Panc1 (cell line): ENCODE results near the gene LAMTOR1. TPM values are rescaled to one million over a fixed set of nuclear protein-coding genes. Genes with fewer than 3 reads are reported as not detected.

Source experiments
- ATAC-seq: fragments of 200-7000 bp; cut with Tn5 transposase; 2 replicates; pipeline ENCODE4 v1.9.1; 2020; ENCODE audit warnings: mild to moderate bottlenecking, moderate library complexity
- BruUV-seq: library from RNA; stranded (reverse); fragments of 400-500 nt; replicated peaks from 2 replicates; lab custom pipeline; 2021; lab: Mats Ljungman, UMichigan
- CTCF ChIA-PET: fragments of 300-600 bp; sonication (Branson Sonifier 250); formaldehyde crosslinking; loops from one replicate; lab custom pipeline; 2022; ENCODE audit warnings: antibody characterized with exemption; lab: Charles Lee
- POLR2A ChIA-PET: fragments of 300-600 bp; sonication (Branson Sonifier 250); formaldehyde crosslinking; loops from one replicate; lab custom pipeline; 2022; ENCODE audit warnings: antibody characterized with exemption; lab: Charles Lee
- DNase-seq: peaks from one replicate; pipeline ENCODE4 v3.0.0-alpha.2; 2010; ENCODE audit warnings: low read depth, low spot score
- H3K27ac ChIP-seq: 2 replicates; pipeline ENCODE4 v1.5.1; 2011; ENCODE audit warnings: mild to moderate bottlenecking, low read length, inconsistent platforms
- H3K27me3 ChIP-seq: fragments of 200-500 bp; sonication (Bioruptor generic); 2 replicates; pipeline ENCODE4 v1.6.0; 2014; ENCODE audit warnings: low read length, inconsistent platforms; ENCODE audit not compliant: control insufficient read depth, insufficient read depth
- H3K36me3 ChIP-seq: fragments of 200-500 bp; sonication (Bioruptor generic); 2 replicates; pipeline ENCODE4 v1.5.1; 2014; ENCODE audit warnings: inconsistent platforms, mild to moderate bottlenecking, low read length, moderate library complexity; ENCODE audit not compliant: control insufficient read depth, insufficient read depth
- H3K4me1 ChIP-seq: 2 replicates; pipeline ENCODE4 v1.5.1; 2011; ENCODE audit warnings: inconsistent platforms, mild to moderate bottlenecking, low read length, moderate library complexity; ENCODE audit not compliant: control insufficient read depth, insufficient read depth
- H3K4me3 ChIP-seq, 2 experiments: 2 replicates each; pipeline ENCODE4 v1.5.1; 2011 to 2012; ENCODE audit warnings: low read depth in 2 of 2, low read length in 2 of 2, mild to moderate bottlenecking in 2 of 2, inconsistent platforms in 1 of 2, moderate library complexity in 1 of 2
- H3K9me3 ChIP-seq: fragments of 200-500 bp; sonication (Bioruptor generic); 2 replicates; pipeline ENCODE4 v1.5.1; 2014; ENCODE audit warnings: low read depth, mild to moderate bottlenecking, inconsistent platforms, low read length, moderate library complexity; ENCODE audit not compliant: control insufficient read depth, insufficient read depth
- POLR2AphosphoS5 ChIP-seq: IDR thresholded peaks from 2 replicates; pipeline ENCODE4 v1.6.1; 2012; ENCODE audit warnings: mild to moderate bottlenecking, low read depth, low read length, moderate library complexity
- SIN3A ChIP-seq: IDR thresholded peaks from 2 replicates; pipeline ENCODE4 v1.6.1; 2012; ENCODE audit warnings: low read depth, mild to moderate bottlenecking, low read length, moderate library complexity, borderline replicate concordance; ENCODE audit not compliant: insufficient read depth
- TCF7L2 ChIP-seq: IDR thresholded peaks from 2 replicates; pipeline ENCODE4 v1.6.1; 2011; ENCODE audit warnings: mild to moderate bottlenecking, low read depth, low read length, inconsistent platforms
- in situ Hi-C: cut with HindIII; loops from 2 replicates; pipeline ENCODE4 v1.10.0; 2016; ENCODE audit warnings: low sequenced_read_pairs, low pct_unique_long_range_greater_than_20kb
- intact Hi-C: fragments of 100-400 bp; cut with micrococcal nuclease; formaldehyde crosslinking; loops from one replicate; pipeline ENCODE4 v1.10.0; 2022; ENCODE audit not compliant: unreplicated experiment
- total RNA-seq: library from RNA; stranded (reverse); gene quantifications from one replicate; pipeline ENCODE4 v1.2.1, GENCODE V29; 2021; ENCODE audit not compliant: unreplicated experiment
- TF ChIP-seq, protein P1 (sequence below), 2 experiments: IDR thresholded peaks; 2 replicates each; pipeline ENCODE4 v1.6.1; 2011 to 2012; ENCODE audit warnings: low read depth in 2 of 2, control low read depth in 1 of 2, low read length in 1 of 2, mild to moderate bottlenecking in 1 of 2, moderate library complexity in 1 of 2; ENCODE audit not compliant: insufficient read depth in 1 of 2
- TF ChIP-seq, protein P2 (sequence below): fragments of 450-650 bp; IDR thresholded peaks from 2 replicates; pipeline ENCODE4 v1.5.1; 2017; ENCODE audit warnings: mild to moderate bottlenecking

Gene LAMTOR1
- total RNA-seq, 1 experiment from 2014 or later: 126 TPM

DNA sequence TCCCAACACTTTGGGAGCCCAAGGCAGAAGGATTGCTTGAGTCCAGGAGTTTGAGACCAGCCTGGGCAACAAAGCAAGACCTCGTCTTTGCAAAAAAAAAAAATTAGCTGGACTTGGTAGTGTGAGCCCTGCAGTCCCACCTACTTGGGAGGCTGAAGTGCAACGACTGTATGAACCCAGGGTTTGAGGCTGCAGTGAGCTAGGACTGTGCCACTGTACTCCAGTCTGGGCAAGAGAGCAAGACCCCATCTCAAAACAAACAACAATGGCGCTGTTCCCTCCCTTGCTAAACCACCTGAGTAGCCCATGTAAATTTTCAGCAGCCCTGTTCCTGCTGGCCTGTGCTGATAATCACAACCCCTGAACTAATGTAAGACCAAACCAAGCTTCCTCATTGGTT is 3.1 kb downstream of the LAMTOR1 start:
- TF ChIP-seq, protein P1, sequence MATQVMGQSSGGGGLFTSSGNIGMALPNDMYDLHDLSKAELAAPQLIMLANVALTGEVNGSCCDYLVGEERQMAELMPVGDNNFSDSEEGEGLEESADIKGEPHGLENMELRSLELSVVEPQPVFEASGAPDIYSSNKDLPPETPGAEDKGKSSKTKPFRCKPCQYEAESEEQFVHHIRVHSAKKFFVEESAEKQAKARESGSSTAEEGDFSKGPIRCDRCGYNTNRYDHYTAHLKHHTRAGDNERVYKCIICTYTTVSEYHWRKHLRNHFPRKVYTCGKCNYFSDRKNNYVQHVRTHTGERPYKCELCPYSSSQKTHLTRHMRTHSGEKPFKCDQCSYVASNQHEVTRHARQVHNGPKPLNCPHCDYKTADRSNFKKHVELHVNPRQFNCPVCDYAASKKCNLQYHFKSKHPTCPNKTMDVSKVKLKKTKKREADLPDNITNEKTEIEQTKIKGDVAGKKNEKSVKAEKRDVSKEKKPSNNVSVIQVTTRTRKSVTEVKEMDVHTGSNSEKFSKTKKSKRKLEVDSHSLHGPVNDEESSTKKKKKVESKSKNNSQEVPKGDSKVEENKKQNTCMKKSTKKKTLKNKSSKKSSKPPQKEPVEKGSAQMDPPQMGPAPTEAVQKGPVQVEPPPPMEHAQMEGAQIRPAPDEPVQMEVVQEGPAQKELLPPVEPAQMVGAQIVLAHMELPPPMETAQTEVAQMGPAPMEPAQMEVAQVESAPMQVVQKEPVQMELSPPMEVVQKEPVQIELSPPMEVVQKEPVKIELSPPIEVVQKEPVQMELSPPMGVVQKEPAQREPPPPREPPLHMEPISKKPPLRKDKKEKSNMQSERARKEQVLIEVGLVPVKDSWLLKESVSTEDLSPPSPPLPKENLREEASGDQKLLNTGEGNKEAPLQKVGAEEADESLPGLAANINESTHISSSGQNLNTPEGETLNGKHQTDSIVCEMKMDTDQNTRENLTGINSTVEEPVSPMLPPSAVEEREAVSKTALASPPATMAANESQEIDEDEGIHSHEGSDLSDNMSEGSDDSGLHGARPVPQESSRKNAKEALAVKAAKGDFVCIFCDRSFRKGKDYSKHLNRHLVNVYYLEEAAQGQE (IDR thresholded peaks at IDR 0.05; ENCODE audit: insufficient read depth in 1 of 2, low read depth in 2 of 2, low read length in 1 of 2): no peak
- TF ChIP-seq, protein P2, sequence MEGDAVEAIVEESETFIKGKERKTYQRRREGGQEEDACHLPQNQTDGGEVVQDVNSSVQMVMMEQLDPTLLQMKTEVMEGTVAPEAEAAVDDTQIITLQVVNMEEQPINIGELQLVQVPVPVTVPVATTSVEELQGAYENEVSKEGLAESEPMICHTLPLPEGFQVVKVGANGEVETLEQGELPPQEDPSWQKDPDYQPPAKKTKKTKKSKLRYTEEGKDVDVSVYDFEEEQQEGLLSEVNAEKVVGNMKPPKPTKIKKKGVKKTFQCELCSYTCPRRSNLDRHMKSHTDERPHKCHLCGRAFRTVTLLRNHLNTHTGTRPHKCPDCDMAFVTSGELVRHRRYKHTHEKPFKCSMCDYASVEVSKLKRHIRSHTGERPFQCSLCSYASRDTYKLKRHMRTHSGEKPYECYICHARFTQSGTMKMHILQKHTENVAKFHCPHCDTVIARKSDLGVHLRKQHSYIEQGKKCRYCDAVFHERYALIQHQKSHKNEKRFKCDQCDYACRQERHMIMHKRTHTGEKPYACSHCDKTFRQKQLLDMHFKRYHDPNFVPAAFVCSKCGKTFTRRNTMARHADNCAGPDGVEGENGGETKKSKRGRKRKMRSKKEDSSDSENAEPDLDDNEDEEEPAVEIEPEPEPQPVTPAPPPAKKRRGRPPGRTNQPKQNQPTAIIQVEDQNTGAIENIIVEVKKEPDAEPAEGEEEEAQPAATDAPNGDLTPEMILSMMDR: no peak
- TF ChIP-seq POLR2AphosphoS5 (no peak), SIN3A (no peak), TCF7L2 (no peak)
- Histone ChIP-seq H3K4me3 (no peak overlapping the region), H3K9me3 (no peaks in the 10 kb centered on the region), H3K27ac (no peak overlapping the region), H3K36me3 (peaks cover 11% of the 10 kb centered on the region; the same call in 1 of the 2 replicates), H3K27me3 (no peaks in the 10 kb centered on the region), H3K4me1 (peaks cover 10% of the 10 kb centered on the region)
- POLR2A ChIA-PET: interaction anchor here (0.5 to 0.9 kb wide), 4 partner anchors 12 to 94 kb away, joined by 3 to 6 read pairs (median 4); partner anchors contain the start of gene ANAPC15
- CTCF ChIA-PET: no interaction called here
- DNase-seq (no peak), ATAC-seq (no peak)
- intact Hi-C loops (no loop called here), in situ Hi-C loops (no loop called here)
- no TSS peak for BruUV-seq

DNA sequence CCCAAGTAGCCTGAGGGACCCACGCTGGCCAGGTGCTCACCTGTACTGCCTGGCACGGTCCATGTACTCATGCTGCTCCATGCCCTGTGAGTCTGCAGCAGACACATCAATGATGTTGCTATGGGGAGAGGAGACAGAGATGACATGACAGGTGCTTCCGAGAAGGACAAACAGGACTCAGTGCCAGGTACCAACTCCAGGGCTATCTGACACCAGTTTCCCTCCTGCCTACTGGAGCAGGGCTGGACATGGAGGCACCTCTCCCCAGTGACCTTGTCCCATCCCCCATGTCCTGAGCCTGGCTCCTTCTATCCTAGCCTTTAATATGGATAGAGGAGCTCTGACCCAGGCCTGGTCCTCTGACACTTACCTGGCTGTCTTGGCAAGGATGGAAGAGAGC is 4.4 kb downstream of the LAMTOR1 start:
- in situ Hi-C loops: no loop called here

More for the DNA sequence above, 4.4 kb downstream of the LAMTOR1 start:
- Histone ChIP-seq H3K4me1 (peaks cover 10% of the 10 kb centered on the region), H3K27ac (no peak overlapping the region), H3K27me3 (no peaks in the 10 kb centered on the region), H3K36me3 (peaks cover 11% of the 10 kb centered on the region; the same call in 1 of the 2 replicates), H3K4me3 (no peak overlapping the region), H3K9me3 (no peaks in the 10 kb centered on the region)
- ChIA-PET CTCF (no interaction called here), POLR2A (no interaction called here)
- TF ChIP-seq, protein P2: no peak
- intact Hi-C loops: no loop called here
- BruUV-seq: no TSS peak
- DNase-seq (no peak), ATAC-seq (no peak)
